Pons (tissue), 1 donor: ENCODE results near the gene HSCB.
"Not testable (repeated sequence)": the region's sequence is repeated elsewhere in the genome, so short reads cannot be mapped to it uniquely, and the experiment has no call there.

Experiments used
- DNase-seq: peaks from one replicate; pipeline ENCODE4 v3.0.0-alpha.2; 2016; ENCODE audit warnings: low spot score

HSCB gene

DNA sequence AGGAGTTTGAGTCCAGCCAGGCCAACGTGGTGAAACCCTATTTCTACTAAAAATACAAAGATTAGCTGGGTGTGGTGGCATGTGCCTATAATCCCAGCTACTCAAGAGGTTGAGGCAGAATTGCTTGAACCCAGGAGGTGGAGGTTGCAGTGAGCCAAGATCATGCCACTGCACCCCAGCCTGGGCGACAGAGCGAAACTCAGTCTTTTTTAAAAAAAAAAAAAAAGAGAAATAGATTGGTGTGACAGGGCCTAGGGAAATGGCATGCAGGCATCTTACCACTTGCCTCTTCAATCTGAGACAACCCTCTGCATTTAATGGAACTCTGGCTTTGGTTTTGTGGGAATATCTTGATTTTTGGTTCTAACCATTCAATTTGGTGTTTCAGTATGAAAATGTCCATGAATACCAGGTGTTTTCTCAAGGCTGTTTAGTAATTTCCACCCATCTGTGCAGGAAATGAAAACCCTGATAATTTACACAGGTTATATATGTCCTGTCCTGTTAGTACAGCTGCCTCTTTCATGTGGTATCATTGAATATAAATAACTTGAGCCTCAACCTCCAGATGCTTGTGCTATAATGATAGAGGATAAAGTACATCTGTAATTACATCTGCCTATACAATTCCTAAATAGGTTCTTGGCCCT, 50.1 kb downstream of the HSCB start:
- no peak for DNase-seq

DNA sequence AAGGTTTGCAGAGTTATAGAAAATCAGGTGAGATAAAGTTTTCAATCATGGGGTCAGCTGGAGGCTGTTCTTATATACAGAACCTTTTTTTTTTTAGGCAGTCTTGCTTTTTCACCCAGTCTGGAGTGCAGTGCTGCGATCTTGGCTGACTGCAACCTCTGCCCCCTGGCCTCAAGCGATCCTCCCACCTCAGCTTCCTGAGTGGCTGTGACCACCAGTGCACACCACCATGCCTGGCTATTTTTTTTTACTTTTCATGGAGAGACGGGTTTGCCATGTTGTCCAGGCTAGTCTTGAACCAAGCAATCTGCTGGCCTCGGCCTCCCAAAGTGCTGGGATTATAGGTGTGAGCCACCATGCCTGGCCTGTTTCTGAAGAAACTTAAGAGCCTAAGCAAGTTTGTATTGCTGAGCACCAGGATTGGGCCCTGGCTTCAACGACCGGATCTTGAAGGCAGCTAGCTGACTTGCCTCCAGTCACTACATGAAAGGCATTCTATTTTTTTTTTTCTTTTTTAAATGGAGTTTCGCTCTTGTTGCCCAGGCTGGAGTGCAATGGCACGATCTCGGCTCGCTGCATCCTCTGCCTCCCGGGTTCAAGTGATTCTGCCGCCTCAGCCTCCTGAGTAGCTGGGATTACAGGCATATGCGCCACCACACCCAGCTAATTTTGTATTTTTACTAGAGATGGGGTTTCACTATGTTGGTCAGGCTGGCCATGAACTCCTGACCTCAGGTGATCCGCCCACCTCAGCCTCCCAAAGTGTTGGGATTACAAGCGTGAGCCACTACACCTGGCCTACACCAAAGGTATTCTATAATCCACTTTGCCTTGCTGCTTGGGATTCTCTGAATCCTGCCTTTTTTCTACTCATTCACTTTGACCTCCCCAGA, 50.9 kb downstream of the HSCB start:
- no peak for DNase-seq

GRCh38 chr22:28793976-28794584, 52.2 kb downstream of the HSCB start:
- DNase-seq: no peak

DNA sequence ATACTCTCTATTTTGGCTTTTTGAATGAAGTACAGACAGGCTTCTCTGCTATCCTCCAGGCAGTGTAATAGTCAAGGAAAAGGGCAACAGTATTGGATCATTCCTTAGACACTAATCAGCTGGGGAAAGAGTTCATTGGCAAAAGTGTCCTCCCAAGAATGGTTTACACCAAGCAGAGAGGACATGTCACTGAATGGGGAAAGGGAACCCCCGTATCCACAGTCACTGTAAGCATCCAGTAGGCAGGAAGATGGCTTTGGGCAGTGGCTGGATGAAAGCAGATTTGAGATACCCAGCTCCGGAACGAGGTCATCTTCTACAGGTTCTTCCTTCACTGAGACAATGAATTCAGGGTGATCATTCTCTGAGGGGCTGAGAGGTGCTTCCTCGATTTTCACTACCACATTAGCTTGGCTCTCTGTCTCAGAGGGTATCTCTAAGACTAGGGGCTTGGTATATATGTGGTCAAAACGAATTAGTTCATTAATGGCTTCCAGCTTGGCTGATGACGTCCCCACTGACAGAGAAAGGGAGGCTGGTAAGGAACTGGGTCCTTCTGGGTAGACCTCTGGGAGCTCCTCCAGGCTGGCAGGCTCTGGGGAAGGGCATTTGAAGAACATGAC, 53.3 kb downstream of the HSCB start:
- no peak for DNase-seq

DNA sequence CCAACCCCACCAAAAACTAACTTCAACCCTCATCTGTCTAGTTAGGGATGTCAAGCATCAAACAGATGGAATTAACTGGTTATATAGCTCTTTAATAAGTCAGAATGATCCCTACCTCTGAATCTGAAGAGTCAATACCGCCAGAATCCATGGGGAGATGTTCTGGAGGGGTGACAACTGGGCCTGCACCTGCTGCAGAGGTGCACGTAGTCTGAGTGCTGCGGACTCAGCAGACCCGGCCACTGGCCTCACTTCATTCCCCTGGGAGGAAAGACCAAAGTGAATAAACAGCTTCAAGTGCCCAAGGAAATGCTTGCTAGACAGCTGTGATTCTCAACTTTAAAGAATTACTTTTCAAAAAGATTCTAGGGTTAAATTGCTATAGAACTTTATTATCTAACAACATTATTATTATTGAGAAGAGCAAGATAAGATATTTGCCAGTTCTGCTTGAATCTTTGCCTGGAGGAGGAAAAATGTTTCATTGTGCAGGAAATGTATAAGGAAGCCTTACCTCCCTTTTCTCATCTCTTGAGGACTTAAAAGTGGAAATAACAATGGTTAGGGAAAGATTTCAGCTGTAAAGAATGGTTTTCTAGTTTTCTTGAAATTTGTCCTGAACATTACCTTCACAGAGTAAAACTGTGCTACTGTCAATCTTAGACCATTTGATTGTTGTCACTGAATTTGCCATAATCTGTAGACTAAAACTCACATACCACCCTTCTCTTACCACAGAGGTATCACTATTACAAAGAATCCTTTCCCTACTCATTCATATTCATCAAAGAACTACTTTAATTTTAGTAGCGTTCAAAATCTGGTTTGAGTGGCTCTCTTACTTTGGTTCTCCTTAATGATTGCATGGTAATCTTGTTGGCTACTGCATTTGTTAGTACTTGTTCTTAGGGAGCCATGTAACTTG, 54.4 kb downstream of the HSCB start:
- DNase-seq: no peak

- no peak for DNase-seq
Measured at GRCh38 chr22:28798810-28799605, 57.2 kb downstream of the HSCB start.

DNA sequence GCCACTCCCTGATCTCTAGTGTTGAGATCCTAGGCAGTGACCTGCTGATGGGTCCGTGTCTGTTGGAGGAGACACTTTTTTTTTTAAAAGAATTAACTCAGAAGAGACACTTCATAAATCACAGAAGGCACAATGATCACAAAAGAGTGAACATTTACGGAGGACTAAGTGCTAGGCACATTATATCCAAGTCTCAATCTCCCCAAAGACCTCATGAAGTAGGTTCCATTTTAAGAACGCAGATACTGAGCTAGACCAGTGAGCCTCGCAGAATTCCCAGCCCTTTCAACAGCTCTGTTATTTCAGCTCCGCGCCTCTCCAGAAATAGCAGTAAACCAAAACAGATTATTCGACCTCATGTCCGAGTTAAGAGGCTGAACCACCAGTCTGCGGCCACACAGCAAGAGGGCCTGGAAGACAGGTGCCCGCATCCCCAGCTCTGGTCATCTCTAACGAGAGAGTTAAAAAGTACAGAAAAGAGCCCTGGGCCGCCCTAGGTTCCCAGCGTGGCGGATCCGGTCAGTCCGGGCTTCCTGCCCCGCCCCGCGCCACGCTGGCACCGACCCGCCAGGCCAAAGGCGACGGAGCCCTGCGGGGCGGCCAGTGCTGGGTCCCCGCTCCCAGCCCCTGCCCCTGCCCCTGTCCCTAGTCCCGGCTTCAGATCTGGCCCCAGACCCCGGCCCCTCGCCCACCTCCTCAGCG, 57.9 kb downstream of the HSCB start:
- peak; percentile 56 for DNase-seq

DNA sequence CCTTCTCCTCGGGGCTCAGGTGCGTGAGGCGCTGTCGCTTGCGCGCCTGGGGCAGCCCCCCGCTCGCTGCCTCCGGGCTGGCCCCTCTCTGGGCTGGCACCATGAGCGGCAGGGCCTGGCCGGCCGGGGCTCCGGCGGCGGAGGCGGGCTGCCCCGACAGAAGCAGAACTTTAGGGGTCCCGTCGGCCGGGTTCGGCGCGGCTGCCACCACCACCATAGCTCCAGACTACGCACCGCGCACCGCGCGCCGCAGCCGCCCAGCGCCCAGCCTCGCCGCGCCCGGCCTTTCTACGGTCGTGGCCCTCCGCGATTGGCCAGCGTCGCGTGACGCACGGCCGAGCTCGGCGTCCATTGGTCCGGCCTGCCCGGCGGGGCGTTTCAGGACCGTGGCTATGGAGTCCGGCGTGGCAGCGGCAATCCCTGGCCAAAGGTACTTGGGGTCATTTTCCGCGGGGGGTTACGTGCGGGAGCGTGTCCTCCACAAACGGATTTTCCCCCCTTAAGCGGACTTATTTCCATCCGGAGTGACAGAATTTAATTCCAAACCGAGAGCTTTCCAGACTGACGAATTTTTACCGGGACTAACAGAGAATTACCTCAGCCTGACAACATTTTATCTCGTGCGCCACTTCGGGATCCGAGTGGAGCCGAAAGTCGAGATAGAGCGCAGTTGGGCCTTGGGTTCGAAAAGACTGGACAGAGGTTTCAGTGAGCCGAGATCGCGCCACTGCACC, 58.6 kb downstream of the HSCB start, which contains the start of gene XBP1:
Gene XBP1 (minus strand): TSS at position 262 of the 734 bp plus-strand sequence.
- peak; percentile 88 for DNase-seq

DNA sequence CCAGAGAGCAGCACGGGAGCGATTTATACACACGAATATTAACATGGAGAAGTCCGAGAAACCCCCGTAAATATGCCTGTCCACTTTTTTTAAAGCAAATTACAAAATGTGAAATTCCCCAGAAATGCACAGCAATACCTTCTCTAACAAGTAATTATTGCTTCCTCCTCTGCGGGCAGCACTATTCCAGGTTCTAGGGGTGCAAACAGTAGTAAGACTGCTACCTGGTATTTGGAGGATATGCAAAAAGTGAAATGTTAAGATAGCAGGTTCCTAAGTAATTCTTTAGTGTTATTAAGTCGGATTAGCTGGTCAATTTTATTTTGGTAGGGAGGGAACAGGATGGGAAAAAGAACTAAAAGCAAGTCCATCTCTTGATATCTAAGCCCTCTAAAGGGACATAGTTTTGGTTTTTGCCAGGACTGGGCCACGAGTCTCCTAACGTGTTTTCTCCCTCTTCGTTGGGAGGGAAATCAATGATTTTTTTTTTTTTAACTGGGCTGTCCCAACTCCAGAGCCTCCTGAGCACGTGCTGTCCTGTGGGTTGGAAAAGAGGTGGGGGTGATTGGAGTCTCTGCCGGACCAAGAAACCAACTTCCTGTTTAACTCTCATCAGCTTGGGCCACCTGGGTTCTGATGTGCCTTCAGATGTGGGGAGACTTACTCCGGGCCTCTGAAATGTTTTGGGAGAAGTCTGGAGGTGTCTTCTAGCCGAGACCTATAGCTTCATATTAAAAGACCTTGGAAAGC, 60.2 kb downstream of the HSCB start:
- peak; percentile 15 for DNase-seq

DNA sequence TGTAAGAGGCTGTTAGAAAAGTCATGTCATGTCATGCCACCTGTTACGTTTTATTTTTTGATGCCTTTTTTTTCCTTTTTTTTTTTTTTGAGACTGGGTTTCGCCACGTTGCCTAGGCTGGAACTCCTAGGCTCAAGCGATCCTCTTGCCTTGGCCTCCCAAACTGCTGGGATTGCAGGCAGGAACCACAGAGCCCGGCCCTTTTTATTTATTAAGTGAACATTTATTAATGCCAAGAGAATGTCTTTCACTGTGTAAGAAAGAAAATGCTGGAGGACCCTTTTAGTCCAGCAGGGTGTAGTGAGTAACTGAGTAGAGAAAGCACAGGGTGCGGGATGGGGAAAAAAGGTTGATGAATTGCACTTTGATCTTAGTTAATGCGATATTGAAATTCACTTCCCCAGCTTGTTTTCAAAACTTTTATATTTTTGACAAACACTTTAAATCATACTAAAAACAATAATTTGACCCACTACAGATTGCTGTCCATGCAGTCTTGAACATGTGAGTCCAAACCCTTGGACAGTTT, 60.8 kb downstream of the HSCB start:
- no peak for DNase-seq

GRCh38 chr22:28805426-28805825, 63.6 kb downstream of the HSCB start:
- not testable (repeated sequence) for DNase-seq
